CD14-positive monocyte (primary cell): Measurements from ENCODE around the gene AMBRA1. TPM values are rescaled to one million over a fixed set of nuclear protein-coding genes. Genes with fewer than 3 reads are reported as not detected.

Experiments used
- DNase-seq, 3 donors: peaks; one replicate each; pipeline ENCODE4 v3.0.0-alpha.2; 2011 to 2022
- H2AFZ ChIP-seq: 2 replicates; pipeline ENCODE4 v1.6.0; 2012; ENCODE audit warnings: mild to moderate bottlenecking, low read depth, low read length, inconsistent platforms; ENCODE audit not compliant: insufficient read depth, poor library complexity, severe bottlenecking
- H3K27ac ChIP-seq, 2 donors: 1 replicate in 1 of 2; 2 replicates in 1 of 2; pipeline ENCODE4 v1.5.1; 2012 to 2013; ENCODE audit warnings: low read length in 2 of 2, control low read depth in 1 of 2, inconsistent platforms in 1 of 2, low read depth in 1 of 2, mild to moderate bottlenecking in 1 of 2
- H3K27me3 ChIP-seq, 2 donors: one replicate each; pipeline versions ENCODE4 v1.6.0 to v1.6.1; 2011 to 2013; ENCODE audit warnings: low read length in 2 of 2; ENCODE audit not compliant: control insufficient read depth in 2 of 2, insufficient read depth in 2 of 2
- H3K36me3 ChIP-seq, 2 donors: replicated peaks in 1 of 2; 1 replicate in 1 of 2; 2 replicates in 1 of 2; pipeline versions ENCODE4 v1.5.1 to v1.6.1; 2012 to 2013; ENCODE audit warnings: low read length in 2 of 2, control low read depth in 1 of 2, inconsistent platforms in 1 of 2, mild to moderate bottlenecking in 1 of 2; ENCODE audit not compliant: insufficient read depth in 2 of 2, control insufficient read depth in 1 of 2
- H3K4me1 ChIP-seq, 2 donors: 1 replicate in 1 of 2; 2 replicates in 1 of 2; pipeline versions ENCODE4 v1.5.1 to v1.6.1; 2012 to 2013; ENCODE audit warnings: low read length in 2 of 2, control low read depth in 1 of 2, inconsistent platforms in 1 of 2, mild to moderate bottlenecking in 1 of 2, moderate library complexity in 1 of 2; ENCODE audit not compliant: insufficient read depth in 2 of 2, control insufficient read depth in 1 of 2
- H3K4me2 ChIP-seq: replicated peaks from 2 replicates; pipeline ENCODE3; 2012; ENCODE audit warnings: low read length, moderate library complexity, mild to moderate bottlenecking; ENCODE audit not compliant: poor library complexity, severe bottlenecking; ENCODE audit errors: extremely low read depth
- H3K4me3 ChIP-seq, 3 experiments: fragments of 200-600 bp in 1 of 3; sonication (generic) in 1 of 3; replicated peaks in 1 of 3; 1 replicate in 2 of 3; 2 replicates in 1 of 3; pipeline ENCODE4 v1.5.1; 2011 to 2013; ENCODE audit warnings: low read length in 3 of 3, mild to moderate bottlenecking in 3 of 3, control low read depth in 2 of 3, low read depth in 2 of 3, inconsistent platforms in 1 of 3, moderate library complexity in 1 of 3
- H3K79me2 ChIP-seq: 2 replicates; pipeline ENCODE4 v1.6.0; 2012; ENCODE audit warnings: mild to moderate bottlenecking, control low read depth, inconsistent platforms, low read length, moderate library complexity; ENCODE audit not compliant: insufficient read depth
- H3K9ac ChIP-seq: 2 replicates; pipeline ENCODE4 v1.6.0; 2017; ENCODE audit warnings: low read length, mild to moderate bottlenecking; ENCODE audit not compliant: insufficient read depth, poor library complexity, severe bottlenecking
- H3K9me3 ChIP-seq, 2 donors: replicated peaks in 1 of 2; 1 replicate in 1 of 2; 2 replicates in 1 of 2; pipeline versions ENCODE4 v1.5.1 to v1.6.1; 2012 to 2013; ENCODE audit warnings: low read length in 2 of 2, control low read depth in 1 of 2; ENCODE audit not compliant: control insufficient read depth in 1 of 2, insufficient read depth in 1 of 2
- H4K20me1 ChIP-seq: 2 replicates; pipeline ENCODE4 v1.6.0; 2012; ENCODE audit warnings: mild to moderate bottlenecking, low read length, control low read depth, moderate library complexity; ENCODE audit not compliant: insufficient read depth
- H3K27ac Mint-ChIP-seq, 7 donors: one replicate each; pipeline ENCODE4 v1.8.0; 2020; ENCODE audit warnings: mild to moderate bottlenecking in 7 of 7, mixed read lengths in 7 of 7, moderate library complexity in 6 of 7, inconsistent platforms in 2 of 7
- H3K27me3 Mint-ChIP-seq, 3 donors: one replicate each; pipeline ENCODE4 v1.8.0; 2021 to 2022; ENCODE audit warnings: low read depth in 3 of 3, mild to moderate bottlenecking in 3 of 3, mixed read lengths in 3 of 3, moderate library complexity in 3 of 3, inconsistent platforms in 1 of 3
- H3K36me3 Mint-ChIP-seq, 2 donors: one replicate each; pipeline ENCODE4 v1.8.0; 2020; ENCODE audit warnings: mixed read lengths in 2 of 2, inconsistent platforms in 1 of 2, mild to moderate bottlenecking in 1 of 2
- H3K4me1 Mint-ChIP-seq: one replicate; pipeline ENCODE4 v1.8.0; 2020; ENCODE audit warnings: mild to moderate bottlenecking, mixed read lengths
- H3K4me3 Mint-ChIP-seq, 2 donors: one replicate each; pipeline ENCODE4 v1.8.0; 2020; ENCODE audit warnings: mild to moderate bottlenecking in 2 of 2, mixed read lengths in 2 of 2, moderate library complexity in 1 of 2
- H3K9me3 Mint-ChIP-seq, 7 donors: one replicate each; pipeline ENCODE4 v1.8.0; 2020 to 2022; ENCODE audit warnings: mixed read lengths in 7 of 7, mild to moderate bottlenecking in 6 of 7, moderate library complexity in 6 of 7, inconsistent platforms in 2 of 7
- CTCF ChIP-seq: fragments of 200-600 bp; IDR thresholded peaks from one replicate; pipeline ENCODE4 v1.8.0; 2022; ENCODE audit warnings: antibody characterized with exemption, mild to moderate bottlenecking
- WGBS: methylation state at CpG from one replicate; pipeline ENCODE4 v1.1.5; 2013; ENCODE audit warnings: missing lambda C conversion rate; ENCODE audit not compliant: insufficient coverage; 5-methylcytosine and 5-hydroxymethylcytosine counted together
- intact Hi-C, 2 donors: fragments of 100-400 bp; cut with micrococcal nuclease; formaldehyde crosslinking; loops; one replicate each; pipeline versions ENCODE4 v1.15.0 to v1.15.1; 2023
- polyA plus RNA-seq, 3 donors: library from polyadenylated mRNA; depleted of rRNA in 1 of 3; unstranded in 2 of 3; stranded (reverse) in 1 of 3; fragments of 300-500 nt in 2 of 3; fragments of >200 nt in 1 of 3; fragmentation: Illumina TruSeq in 2 of 3; gene quantifications; 1 replicate in 2 of 3; 2 replicates in 1 of 3; pipeline ENCODE4 v1.2.3, GENCODE V29; 2012 to 2021

Gene AMBRA1
- polyA plus RNA-seq, 3 donors: 2.1 to 6.1 (median 3.8) TPM

- Mint-ChIP-seq H3K4me3 (peak overlapping the region in 1 of 2 donors; percentile 86), H3K4me1 (peaks cover 42% of the 10 kb centered on the region), H3K9me3 (peaks cover 0 to 17% (median 6%) of the 10 kb centered on the region in 7 donors), H3K36me3 (peaks cover 0 to 2% of the 10 kb centered on the region in 2 donors), H3K27me3 (peaks cover 61 to 79% (median 68%) of the 10 kb centered on the region in 3 donors), H3K27ac (no peak overlapping the region)
- Histone ChIP-seq H3K27me3 (peaks cover 42 to 63% of the 10 kb centered on the region in 2 donors), H3K4me2 (peak overlapping the region; percentile 67), H3K4me3 (no peak overlapping the region), H3K36me3 (no peaks in the 10 kb centered on the region), H4K20me1 (peaks cover 55% of the 10 kb centered on the region), H3K79me2 (no peaks in the 10 kb centered on the region), H3K27ac (no peak overlapping the region), H2AFZ (no peak overlapping the region), H3K9ac (no peak overlapping the region), H3K4me1 (peaks cover 31 to 56% of the 10 kb centered on the region in 2 donors), H3K9me3 (peaks cover 3 to 21% of the 10 kb centered on the region in 2 donors)
- intact Hi-C loops: no loop called here
- no peak for DNase-seq
- 14% methylated on average over 25 of the region's 49 CpGs for WGBS
- no peak for TF ChIP-seq CTCF
These were observed 203.3 kb downstream of the AMBRA1 start for GRCh38 chr11:46390331-46391171.

GRCh38 chr11:46389450-46390330 is 204.1 kb downstream of the AMBRA1 start:
- Histone ChIP-seq H4K20me1 (peaks cover 55% of the 10 kb centered on the region), H2AFZ (no peak overlapping the region), H3K9me3 (peaks cover 3 to 21% of the 10 kb centered on the region in 2 donors), H3K27ac (no peak overlapping the region), H3K27me3 (peaks cover 42 to 63% of the 10 kb centered on the region in 2 donors), H3K4me2 (peak overlapping the region; percentile 67), H3K4me1 (peaks cover 31 to 56% of the 10 kb centered on the region in 2 donors), H3K79me2 (no peaks in the 10 kb centered on the region), H3K9ac (no peak overlapping the region), H3K4me3 (peak overlapping the region in 1 of 3 experiments; percentile 62), H3K36me3 (no peaks in the 10 kb centered on the region)
- Mint-ChIP-seq H3K9me3 (peaks cover 0 to 23% (median 6%) of the 10 kb centered on the region in 7 donors), H3K36me3 (peaks cover 0 to 2% of the 10 kb centered on the region in 2 donors), H3K27me3 (peaks cover 62 to 86% (median 73%) of the 10 kb centered on the region in 3 donors), H3K4me1 (peaks cover 42% of the 10 kb centered on the region), H3K4me3 (peak overlapping the region; percentile 47 to 86), H3K27ac (no peak overlapping the region)
- peak; percentile 38 to 54 (median 46) for DNase-seq
- intact Hi-C loops: loop anchor here (2.0 to 10.0 kb wide), 3 partner anchors 145 to 225 kb away; partner anchors contain the start of genes ATG13 (in 1 of the 2) and HARBI1 (in 1 of the 2)
- peak; percentile 89 for TF ChIP-seq CTCF
- 2% methylated on average over 78 of the region's 80 CpGs for WGBS
